Panc1 (cell line): ENCODE results near the gene C1QTNF1. TPM values are rescaled to one million over a fixed set of nuclear protein-coding genes. Genes with fewer than 3 reads are reported as not detected.

Experiments used
- ATAC-seq: fragments of 200-7000 bp; cut with Tn5 transposase; 2 replicates; pipeline ENCODE4 v1.9.1; 2020; ENCODE audit warnings: mild to moderate bottlenecking, moderate library complexity
- BruUV-seq: library from RNA; stranded (reverse); fragments of 400-500 nt; replicated peaks from 2 replicates; lab custom pipeline; 2021; lab: Mats Ljungman, UMichigan
- CTCF ChIA-PET: fragments of 300-600 bp; sonication (Branson Sonifier 250); formaldehyde crosslinking; loops from one replicate; lab custom pipeline; 2022; ENCODE audit warnings: antibody characterized with exemption; lab: Charles Lee
- POLR2A ChIA-PET: fragments of 300-600 bp; sonication (Branson Sonifier 250); formaldehyde crosslinking; loops from one replicate; lab custom pipeline; 2022; ENCODE audit warnings: antibody characterized with exemption; lab: Charles Lee
- DNase-seq: peaks from one replicate; pipeline ENCODE4 v3.0.0-alpha.2; 2010; ENCODE audit warnings: low read depth, low spot score
- H3K27ac ChIP-seq: 2 replicates; pipeline ENCODE4 v1.5.1; 2011; ENCODE audit warnings: mild to moderate bottlenecking, low read length, inconsistent platforms
- H3K27me3 ChIP-seq: fragments of 200-500 bp; sonication (Bioruptor generic); 2 replicates; pipeline ENCODE4 v1.6.0; 2014; ENCODE audit warnings: low read length, inconsistent platforms; ENCODE audit not compliant: control insufficient read depth, insufficient read depth
- H3K36me3 ChIP-seq: fragments of 200-500 bp; sonication (Bioruptor generic); 2 replicates; pipeline ENCODE4 v1.5.1; 2014; ENCODE audit warnings: inconsistent platforms, mild to moderate bottlenecking, low read length, moderate library complexity; ENCODE audit not compliant: control insufficient read depth, insufficient read depth
- H3K4me1 ChIP-seq: 2 replicates; pipeline ENCODE4 v1.5.1; 2011; ENCODE audit warnings: inconsistent platforms, mild to moderate bottlenecking, low read length, moderate library complexity; ENCODE audit not compliant: control insufficient read depth, insufficient read depth
- H3K4me3 ChIP-seq, 2 experiments: 2 replicates each; pipeline ENCODE4 v1.5.1; 2011 to 2012; ENCODE audit warnings: low read depth in 2 of 2, low read length in 2 of 2, mild to moderate bottlenecking in 2 of 2, inconsistent platforms in 1 of 2, moderate library complexity in 1 of 2
- H3K9me3 ChIP-seq: fragments of 200-500 bp; sonication (Bioruptor generic); 2 replicates; pipeline ENCODE4 v1.5.1; 2014; ENCODE audit warnings: low read depth, mild to moderate bottlenecking, inconsistent platforms, low read length, moderate library complexity; ENCODE audit not compliant: control insufficient read depth, insufficient read depth
- CTCF ChIP-seq: fragments of 450-650 bp; IDR thresholded peaks from 2 replicates; pipeline ENCODE4 v1.5.1; 2017; ENCODE audit warnings: mild to moderate bottlenecking
- POLR2AphosphoS5 ChIP-seq: IDR thresholded peaks from 2 replicates; pipeline ENCODE4 v1.6.1; 2012; ENCODE audit warnings: mild to moderate bottlenecking, low read depth, low read length, moderate library complexity
- REST ChIP-seq, 2 experiments: IDR thresholded peaks; 2 replicates each; pipeline ENCODE4 v1.6.1; 2011 to 2012; ENCODE audit warnings: low read depth in 2 of 2, control low read depth in 1 of 2, low read length in 1 of 2, mild to moderate bottlenecking in 1 of 2, moderate library complexity in 1 of 2; ENCODE audit not compliant: insufficient read depth in 1 of 2
- SIN3A ChIP-seq: IDR thresholded peaks from 2 replicates; pipeline ENCODE4 v1.6.1; 2012; ENCODE audit warnings: low read depth, mild to moderate bottlenecking, low read length, moderate library complexity, borderline replicate concordance; ENCODE audit not compliant: insufficient read depth
- TCF7L2 ChIP-seq: IDR thresholded peaks from 2 replicates; pipeline ENCODE4 v1.6.1; 2011; ENCODE audit warnings: mild to moderate bottlenecking, low read depth, low read length, inconsistent platforms
- in situ Hi-C: cut with HindIII; loops from 2 replicates; pipeline ENCODE4 v1.10.0; 2016; ENCODE audit warnings: low sequenced_read_pairs, low pct_unique_long_range_greater_than_20kb
- intact Hi-C: fragments of 100-400 bp; cut with micrococcal nuclease; formaldehyde crosslinking; loops from one replicate; pipeline ENCODE4 v1.10.0; 2022; ENCODE audit not compliant: unreplicated experiment
- total RNA-seq: library from RNA; stranded (reverse); gene quantifications from one replicate; pipeline ENCODE4 v1.2.1, GENCODE V29; 2021; ENCODE audit not compliant: unreplicated experiment

The C1QTNF1 gene
- total RNA-seq, 1 experiment from 2014 or later: 1.5 TPM

GRCh38 chr17:79051306-79051705, 27.3 kb downstream of the C1QTNF1 start:
- in situ Hi-C loops (no loop called here), intact Hi-C loops (no loop called here)
- ATAC-seq (no peak), DNase-seq (no peak)
- H3K36me3 ChIP-seq: no peaks in the 10 kb centered on the region
- ChIA-PET POLR2A (no interaction called here), CTCF (no interaction called here)
- H3K4me3 ChIP-seq: no peak overlapping the region
- H3K9me3 ChIP-seq: no peaks in the 10 kb centered on the region
- no peak overlapping the region for H3K27ac ChIP-seq
- TF ChIP-seq CTCF (no peak), POLR2AphosphoS5 (no peak), REST (IDR thresholded peaks at IDR 0.05; ENCODE audit: insufficient read depth in 1 of 2, low read depth in 2 of 2, low read length in 1 of 2) (no peak)
- no TSS peak for BruUV-seq
- no peaks in the 10 kb centered on the region for H3K27me3 ChIP-seq
- no peaks in the 10 kb centered on the region for H3K4me1 ChIP-seq

DNA sequence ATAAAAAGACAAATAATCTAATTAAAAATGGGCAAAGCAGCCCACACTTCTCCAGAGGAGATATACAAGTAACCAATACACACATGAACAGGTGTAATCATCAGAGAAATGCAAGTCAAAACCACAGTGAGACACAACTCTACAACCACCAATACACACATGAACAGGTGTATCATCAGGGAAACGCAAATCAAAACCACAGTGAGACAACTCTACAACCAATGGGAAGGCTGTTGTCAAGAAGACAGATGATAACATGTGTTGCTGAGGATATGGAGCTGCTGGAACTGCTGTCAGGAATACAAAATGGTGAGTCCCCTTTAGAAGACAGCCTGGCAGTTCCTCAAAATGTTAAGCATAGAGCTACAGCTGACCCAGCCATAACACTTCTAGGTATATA, 28.2 kb downstream of the C1QTNF1 start:
- no peak for DNase-seq
- TF ChIP-seq CTCF (no peak), SIN3A (no peak), REST (IDR thresholded peaks at IDR 0.05; ENCODE audit: insufficient read depth in 1 of 2, low read depth in 2 of 2, low read length in 1 of 2) (no peak), POLR2AphosphoS5 (no peak), TCF7L2 (no peak)
- Histone ChIP-seq H3K27ac (no peak overlapping the region), H3K4me1 (no peaks in the 10 kb centered on the region), H3K27me3 (no peaks in the 10 kb centered on the region), H3K4me3 (no peak overlapping the region), H3K36me3 (no peaks in the 10 kb centered on the region), H3K9me3 (no peaks in the 10 kb centered on the region)
- no TSS peak for BruUV-seq
- intact Hi-C loops: no loop called here
- ChIA-PET POLR2A (no interaction called here), CTCF (interaction anchor here (0.6 to 0.7 kb wide), 2 partner anchors 341 to 854 kb away, joined by 3 read pairs; no protein-coding TSS in a partner anchor)
- in situ Hi-C loops: no loop called here
- ATAC-seq: no peak
